Osteoblast (primary cell): ENCODE data around the gene MPP1. TPM values are rescaled to one million over a fixed set of nuclear protein-coding genes. Genes with fewer than 3 reads are reported as not detected.
"Not testable (repeated sequence)": the region's sequence is repeated elsewhere in the genome, so short reads cannot be mapped to it uniquely, and the experiment has no call there.

ENCODE experiments used
- DNase-seq: peaks from one replicate; pipeline ENCODE4 v3.0.0; 2011; ENCODE audit warnings: low spot score, mixed read lengths; ENCODE audit not compliant: insufficient read length; ENCODE audit errors: missing footprints
- H2AFZ ChIP-seq: 2 replicates; pipeline ENCODE4 v1.6.0; 2011; ENCODE audit warnings: mild to moderate bottlenecking, low read length
- H3K27ac ChIP-seq: 2 replicates; pipeline ENCODE4 v1.5.1; 2011; ENCODE audit warnings: mild to moderate bottlenecking, low read depth, low read length, moderate library complexity
- H3K27me3 ChIP-seq: 2 replicates; pipeline ENCODE4 v1.6.0; 2012; ENCODE audit warnings: mild to moderate bottlenecking, control low read depth, inconsistent platforms, low read length, moderate library complexity; ENCODE audit not compliant: insufficient read depth
- H3K36me3 ChIP-seq: 2 replicates; pipeline ENCODE4 v1.5.1; 2011; ENCODE audit warnings: mild to moderate bottlenecking, low read length, control low read depth, moderate library complexity; ENCODE audit not compliant: insufficient read depth
- H3K4me1 ChIP-seq: 2 replicates; pipeline ENCODE4 v1.5.1; 2011; ENCODE audit warnings: mild to moderate bottlenecking, low read length, control low read depth, moderate library complexity; ENCODE audit not compliant: insufficient read depth
- H3K4me2 ChIP-seq: 2 replicates; pipeline ENCODE4 v1.6.0; 2011; ENCODE audit warnings: mild to moderate bottlenecking, low read length; ENCODE audit not compliant: insufficient read depth
- H3K4me3 ChIP-seq: fragments of 200-600 bp; sonication (generic); 3 replicates; pipeline ENCODE4 v1.5.1; 2012; ENCODE audit warnings: mild to moderate bottlenecking, low read length, inconsistent platforms; ENCODE audit not compliant: insufficient read depth
- H3K79me2 ChIP-seq: 2 replicates; pipeline ENCODE4 v1.6.0; 2012; ENCODE audit warnings: mild to moderate bottlenecking, low read length, control low read depth, inconsistent platforms; ENCODE audit not compliant: insufficient read depth
- H3K9me3 ChIP-seq: 2 replicates; pipeline ENCODE4 v1.5.1; 2011; ENCODE audit warnings: low read depth, low read length, control low read depth
- H4K20me1 ChIP-seq: 2 replicates; pipeline ENCODE4 v1.6.0; 2012; ENCODE audit warnings: mild to moderate bottlenecking, low read length, control low read depth; ENCODE audit not compliant: insufficient read depth
- CTCF ChIP-seq: IDR thresholded peaks from 2 replicates; pipeline ENCODE4 v1.5.1; 2011; ENCODE audit warnings: mild to moderate bottlenecking, low read depth, low read length, moderate library complexity; ENCODE audit errors: extremely low read depth
- total RNA-seq: library from RNA; depleted of rRNA; stranded (reverse); fragments of >200 nt; gene quantifications from 2 replicates; pipeline ENCODE4 v1.2.3, GENCODE V29; 2012

The MPP1 gene
- total RNA-seq, 1 donor = 14.8 TPM

GRCh38 chrX:154828016-154828408, 22.7 kb upstream of the MPP1 start:
- Histone ChIP-seq H3K27me3 (no peaks in the 10 kb centered on the region), H3K27ac (no peak overlapping the region), H3K4me1 (no peaks in the 10 kb centered on the region), H3K4me2 (no peak overlapping the region), H3K4me3 (no peak overlapping the region), H3K36me3 (no peaks in the 10 kb centered on the region), H3K9me3 (no peaks in the 10 kb centered on the region), H2AFZ (no peak overlapping the region), H4K20me1 (no peaks in the 10 kb centered on the region), H3K79me2 (no peaks in the 10 kb centered on the region)
- DNase-seq = no peak
- TF ChIP-seq CTCF = no peak

GRCh38 chrX:154827194-154828015, 22.1 kb upstream of the MPP1 start:
- no peaks in the 10 kb centered on the region for H3K36me3 ChIP-seq
- no peak for TF ChIP-seq CTCF
- no peak overlapping the region for H3K4me2 ChIP-seq
- H3K27ac ChIP-seq = no peak overlapping the region
- no peak overlapping the region for H3K4me3 ChIP-seq
- no peaks in the 10 kb centered on the region for H3K79me2 ChIP-seq
- H4K20me1 ChIP-seq = no peaks in the 10 kb centered on the region
- no peaks in the 10 kb centered on the region for H3K9me3 ChIP-seq
- DNase-seq = no peak
- H2AFZ ChIP-seq = no peak overlapping the region
- H3K27me3 ChIP-seq = no peaks in the 10 kb centered on the region
- H3K4me1 ChIP-seq = no peaks in the 10 kb centered on the region

- H3K27ac ChIP-seq, H3K4me2 ChIP-seq: not testable (repeated sequence)
Observed at GRCh38 chrX:154825586-154825985, 20.3 kb upstream of the MPP1 start.

GRCh38 chrX:154824638-154825037, 19.4 kb upstream of the MPP1 start:
- H3K79me2 ChIP-seq = no peaks in the 10 kb centered on the region
- H3K36me3 ChIP-seq = no peaks in the 10 kb centered on the region
- no peaks in the 10 kb centered on the region for H3K9me3 ChIP-seq
- TF ChIP-seq CTCF = no peak
- no peaks in the 10 kb centered on the region for H4K20me1 ChIP-seq
- H3K27ac ChIP-seq = no peak overlapping the region
- H3K27me3 ChIP-seq = peaks cover 3% of the 10 kb centered on the region
- H3K4me3 ChIP-seq = no peak overlapping the region
- no peaks in the 10 kb centered on the region for H3K4me1 ChIP-seq
- no peak overlapping the region for H2AFZ ChIP-seq
- DNase-seq = no peak
- H3K4me2 ChIP-seq = no peak overlapping the region

More at GRCh38 chrX:154825586-154825985, 20.3 kb upstream of the MPP1 start:
- not testable (repeated sequence) for H3K9me3 ChIP-seq, H3K4me3 ChIP-seq, H3K27me3 ChIP-seq, H4K20me1 ChIP-seq, H3K36me3 ChIP-seq, H2AFZ ChIP-seq, H3K79me2 ChIP-seq, H3K4me1 ChIP-seq, DNase-seq
